GM23338 (cell line): ENCODE measurements around the gene GMPPA. TPM values are rescaled to one million over a fixed set of nuclear protein-coding genes. Genes with fewer than 3 reads are reported as not detected.

Experiments
- ATAC-seq: fragments of 200-7000 bp; cut with Tn5 transposase; 3 replicates; pipeline ENCODE4 v1.9.1; 2020
- DNase-seq: peaks from one replicate; pipeline ENCODE4 v3.0.0-alpha.2; 2015; ENCODE audit warnings: low spot score
- H2AFZ ChIP-seq: fragments of 200-600 bp; sonication (generic); 2 replicates; pipeline ENCODE4 v1.8.0; 2016; ENCODE audit warnings: antibody characterized with exemption, mild to moderate bottlenecking, moderate library complexity
- H3F3A ChIP-seq: fragments of 200-600 bp; sonication (generic); replicated peaks from 2 replicates; pipeline ENCODE4 v1.8.0; 2017; ENCODE audit warnings: antibody characterized with exemption, mixed run types, low read depth
- H3K27ac ChIP-seq: fragments of 200-600 bp; sonication (generic); 2 replicates; pipeline ENCODE4 v1.6.1; 2016; ENCODE audit warnings: low read depth
- H3K27me3 ChIP-seq: fragments of 200-600 bp; sonication (generic); 2 replicates; pipeline ENCODE4 v1.8.0; 2016; ENCODE audit warnings: mild to moderate bottlenecking, mixed run types, moderate library complexity; ENCODE audit not compliant: insufficient read depth
- H3K36me3 ChIP-seq: fragments of 200-600 bp; sonication (generic); 2 replicates; pipeline ENCODE4 v1.8.0; 2016; ENCODE audit warnings: mild to moderate bottlenecking; ENCODE audit not compliant: insufficient read depth
- H3K4me1 ChIP-seq: fragments of 200-600 bp; sonication (generic); 2 replicates; pipeline ENCODE4 v1.8.0; 2016; ENCODE audit warnings: mild to moderate bottlenecking, moderate library complexity; ENCODE audit not compliant: insufficient read depth
- H3K4me2 ChIP-seq: fragments of 200-600 bp; sonication (generic); 2 replicates; pipeline ENCODE4 v1.7.1; 2017; ENCODE audit warnings: mixed run types
- H3K4me3 ChIP-seq: fragments of 200-600 bp; sonication (generic); 2 replicates; pipeline ENCODE4 v1.6.1; 2016; ENCODE audit warnings: mixed run types
- H3K79me2 ChIP-seq: fragments of 200-600 bp; sonication (generic); replicated peaks from 2 replicates; pipeline ENCODE4 v1.8.0; 2017; ENCODE audit warnings: mild to moderate bottlenecking; ENCODE audit not compliant: insufficient read depth
- H3K9me2 ChIP-seq: fragments of 200-600 bp; sonication (generic); 2 replicates; pipeline ENCODE4 v1.8.0; 2017; ENCODE audit not compliant: insufficient read depth
- H4K20me1 ChIP-seq: fragments of 200-600 bp; sonication (generic); replicated peaks from 2 replicates; pipeline ENCODE4 v1.8.0; 2017; ENCODE audit warnings: mild to moderate bottlenecking; ENCODE audit not compliant: insufficient read depth
- H3K27ac Mint-ChIP-seq: 2 replicates; pipeline ENCODE4 v1.8.0; 2020; ENCODE audit warnings: inconsistent platforms, mild to moderate bottlenecking, moderate library complexity, mixed read lengths
- H3K27me3 Mint-ChIP-seq: 3 replicates; pipeline ENCODE4 v1.8.0; 2022; ENCODE audit warnings: low read depth, mild to moderate bottlenecking, moderate library complexity, mixed read lengths, inconsistent platforms; ENCODE audit not compliant: insufficient read depth, poor library complexity
- H3K36me3 Mint-ChIP-seq: 3 replicates; pipeline ENCODE4 v1.8.0; 2021; ENCODE audit warnings: low read depth, mild to moderate bottlenecking, inconsistent platforms, moderate library complexity, mixed read lengths
- H3K4me1 Mint-ChIP-seq: 3 replicates; pipeline ENCODE4 v1.8.0; 2020; ENCODE audit warnings: mild to moderate bottlenecking, inconsistent platforms, mixed read lengths
- H3K4me3 Mint-ChIP-seq: 3 replicates; pipeline ENCODE4 v1.8.0; 2021; ENCODE audit warnings: moderate library complexity, mild to moderate bottlenecking, inconsistent platforms, mixed read lengths
- H3K9me3 Mint-ChIP-seq: 3 replicates; pipeline ENCODE4 v1.8.0; 2020; ENCODE audit warnings: moderate library complexity, mild to moderate bottlenecking, inconsistent platforms, mixed read lengths
- EZH2phosphoT487 ChIP-seq: fragments of 200-600 bp; sonication (generic); IDR thresholded peaks from one replicate; pipeline ENCODE4 v1.8.1; 2018; ENCODE audit warnings: antibody characterized with exemption; ENCODE audit not compliant: unreplicated experiment
- POLR2AphosphoS5 ChIP-seq: IDR thresholded peaks from 2 replicates; pipeline ENCODE4 v1.6.1; 2016; ENCODE audit warnings: antibody characterized with exemption, low read depth
- REST ChIP-seq: IDR thresholded peaks from one replicate; pipeline ENCODE4 v1.6.1; 2018; ENCODE audit warnings: antibody characterized with exemption; ENCODE audit not compliant: unreplicated experiment
- ZNF114 ChIP-seq: fragments of 250-450 bp; sonication (Bioruptor Pico); IDR thresholded peaks from 2 replicates; pipeline ENCODE4 v1.5.0; 2020; ENCODE audit warnings: mild to moderate bottlenecking, moderate library complexity
- ZNF462 ChIP-seq: fragments of 250-450 bp; sonication (Bioruptor Pico); IDR thresholded peaks from 2 replicates; pipeline ENCODE4 v1.5.0; 2020; ENCODE audit warnings: mild to moderate bottlenecking, moderate library complexity
- polyA plus RNA-seq: library from polyadenylated mRNA; unstranded; fragments of >200 nt; fragmentation: Nextera tagmentation; extraction: Ambion mirVana; gene quantifications from 2 replicates; pipeline ENCODE4 v1.2.1, GENCODE V29; 2016
- total RNA-seq: library from RNA; depleted of rRNA; stranded (reverse); fragments of >200 nt; shearing (Covaris generic); gene quantifications from 2 replicates; pipeline ENCODE4 v1.2.3, GENCODE V29; 2014
- TF ChIP-seq, protein P1 (sequence below): IDR thresholded peaks from 2 replicates; pipeline ENCODE4 v1.6.1; 2016; ENCODE audit warnings: antibody characterized with exemption
- TF ChIP-seq, protein P2 (sequence below), 2 experiments: fragments of 200-600 bp in 1 of 2; sonication (generic) in 1 of 2; conservative IDR thresholded peaks; 2 replicates each; pipeline versions ENCODE4 v1.5.1 to v1.6.1; 2016 to 2017; ENCODE audit warnings: antibody characterized with exemption in 2 of 2, low read depth in 2 of 2, mild to moderate bottlenecking in 2 of 2, moderate library complexity in 1 of 2

GMPPA gene
- total and polyA plus RNA-seq, 2 experiments from 2014 or later: 27.0 to 33.8 TPM

- TF ChIP-seq ZNF462 (CRISPR knock-in tag): no peak
These were observed 15.6 kb downstream of the GMPPA start, which contains the start of gene ASIC4 (continued) for GRCh38 chr2:219514196-219514761.

DNA sequence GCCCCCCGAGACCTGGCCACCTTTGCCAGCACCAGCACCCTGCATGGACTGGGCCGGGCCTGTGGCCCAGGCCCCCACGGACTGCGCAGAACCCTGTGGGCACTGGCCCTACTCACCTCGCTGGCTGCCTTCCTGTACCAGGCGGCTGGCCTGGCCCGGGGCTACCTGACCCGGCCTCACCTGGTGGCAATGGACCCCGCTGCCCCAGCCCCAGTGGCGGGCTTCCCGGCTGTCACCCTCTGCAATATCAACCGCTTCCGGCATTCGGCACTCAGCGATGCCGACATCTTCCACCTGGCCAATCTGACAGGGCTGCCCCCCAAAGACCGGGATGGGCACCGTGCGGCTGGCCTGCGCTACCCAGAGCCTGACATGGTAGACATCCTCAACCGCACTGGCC is 16.1 kb downstream of the GMPPA start:
- H3K27me3 ChIP-seq: peaks cover 85% of the 10 kb centered on the region
- H3K4me2 ChIP-seq: no peak overlapping the region
- H2AFZ ChIP-seq: no peak overlapping the region
- H3K9me2 ChIP-seq: no peaks in the 10 kb centered on the region
- Mint-ChIP-seq H3K4me1 (peaks cover 76% of the 10 kb centered on the region), H3K27ac (no peak overlapping the region), H3K36me3 (no peaks in the 10 kb centered on the region), H3K4me3 (no peak overlapping the region), H3K9me3 (no peaks in the 10 kb centered on the region), H3K27me3 (peaks cover 69% of the 10 kb centered on the region)
- 0 out of 2 replicates have a peak, but pooled peaks cover 4% of the 10 kb centered on the region for H3F3A ChIP-seq
- no peaks in the 10 kb centered on the region for H4K20me1 ChIP-seq
- H3K27ac ChIP-seq: no peak overlapping the region
- no peak for DNase-seq
- ATAC-seq: no peak
- no peaks in the 10 kb centered on the region for H3K36me3 ChIP-seq
- H3K79me2 ChIP-seq: no peaks in the 10 kb centered on the region
- H3K4me3 ChIP-seq: no peak overlapping the region
- H3K4me1 ChIP-seq: peaks cover 47% of the 10 kb centered on the region
- TF ChIP-seq, protein P1, sequence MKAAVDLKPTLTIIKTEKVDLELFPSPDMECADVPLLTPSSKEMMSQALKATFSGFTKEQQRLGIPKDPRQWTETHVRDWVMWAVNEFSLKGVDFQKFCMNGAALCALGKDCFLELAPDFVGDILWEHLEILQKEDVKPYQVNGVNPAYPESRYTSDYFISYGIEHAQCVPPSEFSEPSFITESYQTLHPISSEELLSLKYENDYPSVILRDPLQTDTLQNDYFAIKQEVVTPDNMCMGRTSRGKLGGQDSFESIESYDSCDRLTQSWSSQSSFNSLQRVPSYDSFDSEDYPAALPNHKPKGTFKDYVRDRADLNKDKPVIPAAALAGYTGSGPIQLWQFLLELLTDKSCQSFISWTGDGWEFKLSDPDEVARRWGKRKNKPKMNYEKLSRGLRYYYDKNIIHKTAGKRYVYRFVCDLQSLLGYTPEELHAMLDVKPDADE: no peak
- TF ChIP-seq EZH2phosphoT487 (no peak), REST (no peak), ZNF114 (no peak), POLR2AphosphoS5 (no peak)
- TF ChIP-seq, protein P2, sequence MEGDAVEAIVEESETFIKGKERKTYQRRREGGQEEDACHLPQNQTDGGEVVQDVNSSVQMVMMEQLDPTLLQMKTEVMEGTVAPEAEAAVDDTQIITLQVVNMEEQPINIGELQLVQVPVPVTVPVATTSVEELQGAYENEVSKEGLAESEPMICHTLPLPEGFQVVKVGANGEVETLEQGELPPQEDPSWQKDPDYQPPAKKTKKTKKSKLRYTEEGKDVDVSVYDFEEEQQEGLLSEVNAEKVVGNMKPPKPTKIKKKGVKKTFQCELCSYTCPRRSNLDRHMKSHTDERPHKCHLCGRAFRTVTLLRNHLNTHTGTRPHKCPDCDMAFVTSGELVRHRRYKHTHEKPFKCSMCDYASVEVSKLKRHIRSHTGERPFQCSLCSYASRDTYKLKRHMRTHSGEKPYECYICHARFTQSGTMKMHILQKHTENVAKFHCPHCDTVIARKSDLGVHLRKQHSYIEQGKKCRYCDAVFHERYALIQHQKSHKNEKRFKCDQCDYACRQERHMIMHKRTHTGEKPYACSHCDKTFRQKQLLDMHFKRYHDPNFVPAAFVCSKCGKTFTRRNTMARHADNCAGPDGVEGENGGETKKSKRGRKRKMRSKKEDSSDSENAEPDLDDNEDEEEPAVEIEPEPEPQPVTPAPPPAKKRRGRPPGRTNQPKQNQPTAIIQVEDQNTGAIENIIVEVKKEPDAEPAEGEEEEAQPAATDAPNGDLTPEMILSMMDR (conservative IDR thresholded peaks at IDR 0.05; ENCODE audit: low read depth in 2 of 2): no peak
